ENCODE results near the gene CHAD.

CHAD gene, protein sequence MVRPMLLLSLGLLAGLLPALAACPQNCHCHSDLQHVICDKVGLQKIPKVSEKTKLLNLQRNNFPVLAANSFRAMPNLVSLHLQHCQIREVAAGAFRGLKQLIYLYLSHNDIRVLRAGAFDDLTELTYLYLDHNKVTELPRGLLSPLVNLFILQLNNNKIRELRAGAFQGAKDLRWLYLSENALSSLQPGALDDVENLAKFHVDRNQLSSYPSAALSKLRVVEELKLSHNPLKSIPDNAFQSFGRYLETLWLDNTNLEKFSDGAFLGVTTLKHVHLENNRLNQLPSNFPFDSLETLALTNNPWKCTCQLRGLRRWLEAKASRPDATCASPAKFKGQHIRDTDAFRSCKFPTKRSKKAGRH

DNA sequence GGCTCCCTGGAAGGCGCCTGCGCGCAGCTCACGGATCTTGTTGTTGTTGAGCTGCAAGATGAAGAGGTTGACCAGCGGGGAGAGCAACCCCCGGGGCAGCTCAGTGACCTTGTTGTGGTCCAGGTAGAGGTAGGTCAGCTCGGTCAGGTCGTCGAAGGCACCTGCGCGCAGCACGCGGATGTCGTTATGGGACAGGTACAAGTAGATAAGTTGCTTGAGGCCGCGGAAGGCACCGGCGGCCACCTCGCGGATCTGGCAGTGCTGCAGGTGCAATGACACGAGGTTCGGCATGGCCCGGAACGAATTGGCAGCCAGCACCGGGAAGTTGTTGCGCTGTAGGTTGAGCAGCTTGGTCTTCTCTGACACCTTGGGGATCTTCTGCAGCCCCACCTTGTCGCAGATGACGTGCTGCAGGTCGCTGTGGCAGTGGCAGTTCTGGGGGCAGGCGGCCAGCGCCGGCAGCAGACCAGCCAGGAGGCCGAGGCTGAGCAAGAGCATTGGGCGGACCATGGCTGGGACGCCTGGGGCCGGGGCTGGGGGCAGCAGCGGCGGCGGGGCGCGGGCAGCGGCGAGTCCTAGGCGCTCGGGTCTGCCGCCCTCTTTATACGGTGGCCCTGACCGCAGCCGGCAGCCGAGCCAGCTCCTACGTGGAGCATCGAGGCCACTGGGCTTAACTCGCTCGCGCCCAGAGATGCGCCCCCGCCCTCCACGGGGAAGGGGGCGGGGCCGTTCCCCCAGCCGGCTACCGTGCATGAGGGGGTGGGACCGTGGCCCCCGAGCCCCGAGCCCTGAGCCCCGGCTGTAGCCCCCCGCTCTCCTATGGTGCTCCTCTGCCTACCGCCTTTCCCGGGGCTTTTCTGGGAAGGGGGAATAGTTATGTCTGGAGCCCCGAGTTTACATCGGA is at the start of gene CHAD:
CHAD (minus strand) TSS at position 577 of the 904 bp plus-strand sequence; CDS start at position 510, 67 bp downstream.
- H3K9ac ChIP-seq (ENCODE audit: low read depth in 1 of 2, low read length in 2 of 2) = no peak within 1 kb of the TSS
- peak within 1 kb of the TSS; percentile 22 to 48 for H3K4me3 ChIP-seq (ENCODE audit: low read depth in 1 of 2, low read length in 2 of 2)
- peaks cover 30 to 32% of the 10 kb centered on the region in 2 donors for H3K4me1 ChIP-seq (ENCODE audit: control insufficient read depth in 1 of 2, insufficient read depth in 2 of 2, low read length in 2 of 2)
- no peaks in the 10 kb centered on the region for H3K9me3 ChIP-seq (ENCODE audit: control insufficient read depth in 1 of 2, low read length in 2 of 2)
- peaks cover 7 to 9% of the 10 kb centered on the region in 2 donors for H3K27me3 ChIP-seq (ENCODE audit: control insufficient read depth in 1 of 2, insufficient read depth in 2 of 2, low read length in 2 of 2)
- no peak within 1 kb of the TSS for H3K27ac ChIP-seq (ENCODE audit: low read depth, low read length)
- H3K36me3 ChIP-seq (ENCODE audit: control insufficient read depth in 1 of 2, insufficient read depth in 2 of 2, low read length in 2 of 2) = peaks cover 11 to 20% of the 10 kb centered on the region in 2 donors

DNA sequence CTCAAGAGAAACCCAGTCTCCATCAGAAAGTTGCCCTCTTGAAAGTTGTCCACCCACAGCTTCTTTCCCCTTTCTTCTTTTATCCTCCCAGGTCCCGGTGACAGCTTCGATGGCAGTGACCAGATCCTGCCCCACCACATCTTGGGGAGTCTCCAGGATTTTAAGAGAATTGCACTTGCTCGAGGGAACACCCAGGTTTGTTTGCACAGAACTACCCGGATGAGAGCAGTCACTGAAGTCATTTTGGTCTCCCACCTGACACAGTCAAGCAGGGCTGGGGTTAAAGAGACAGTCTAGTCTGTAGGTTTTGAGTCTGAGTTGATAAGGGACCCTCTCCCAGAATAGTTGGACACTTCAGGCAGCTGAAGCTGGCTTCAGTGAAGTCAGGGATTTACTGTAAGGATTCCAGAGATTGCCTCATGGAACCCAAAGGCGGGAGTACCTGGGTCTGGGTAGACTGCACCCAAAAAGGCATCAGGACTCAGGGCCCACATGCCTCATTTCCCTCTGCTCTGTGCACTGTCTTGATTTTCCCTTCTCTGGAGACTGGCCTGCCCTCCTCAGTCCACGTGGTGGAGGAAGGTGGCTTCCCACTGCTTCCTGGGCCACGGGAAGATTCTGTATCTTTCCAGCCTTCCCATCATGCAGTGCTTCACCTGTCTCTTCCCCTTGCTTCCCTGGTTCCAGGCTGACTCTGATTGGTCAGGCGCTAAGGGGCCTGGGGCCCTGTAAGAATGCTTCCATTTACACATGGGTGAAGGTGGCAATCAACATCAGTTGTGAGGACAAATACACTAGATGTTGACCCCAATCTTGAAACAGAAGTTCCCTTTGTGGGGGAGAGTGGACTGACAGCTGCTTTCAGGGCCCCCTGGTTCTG is 49.1 kb upstream of the CHAD start:
- Histone ChIP-seq H3K9ac (ENCODE audit: low read depth in 1 of 2, low read length in 2 of 2) (no peak overlapping the region), H3K27ac (ENCODE audit: low read depth, low read length) (no peak overlapping the region), H3K9me3 (ENCODE audit: control insufficient read depth in 1 of 2, low read length in 2 of 2) (no peaks in the 10 kb centered on the region), H3K36me3 (ENCODE audit: control insufficient read depth in 1 of 2, insufficient read depth in 2 of 2, low read length in 2 of 2) (no peaks in the 10 kb centered on the region), H3K4me1 (ENCODE audit: control insufficient read depth in 1 of 2, insufficient read depth in 2 of 2, low read length in 2 of 2) (peaks cover 0 to 6% of the 10 kb centered on the region in 2 donors), H3K4me3 (ENCODE audit: low read depth in 1 of 2, low read length in 2 of 2) (no peak overlapping the region), H3K27me3 (ENCODE audit: control insufficient read depth in 1 of 2, insufficient read depth in 2 of 2, low read length in 2 of 2) (no peaks in the 10 kb centered on the region)

DNA sequence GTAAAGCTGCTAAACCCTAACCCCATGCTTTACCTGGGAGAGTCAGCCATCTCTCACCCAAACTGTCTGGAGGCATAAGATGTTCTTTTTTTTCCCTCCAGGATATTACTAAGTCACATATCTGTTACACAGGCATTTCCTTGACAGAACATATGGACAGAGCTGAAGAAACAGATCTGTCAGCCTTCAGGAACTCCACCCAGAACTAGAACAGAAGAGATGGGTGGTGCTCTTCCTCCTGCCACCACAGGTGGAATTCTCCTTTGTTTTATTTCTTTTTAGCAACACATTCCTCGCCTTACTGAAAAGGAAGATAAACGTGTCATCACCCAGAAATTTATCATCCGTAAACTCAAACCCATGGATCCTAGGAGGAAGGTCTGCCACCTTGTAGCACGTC is 48.3 kb upstream of the CHAD start:
- Histone ChIP-seq H3K27me3 (ENCODE audit: control insufficient read depth in 1 of 2, insufficient read depth in 2 of 2, low read length in 2 of 2) (no peaks in the 10 kb centered on the region), H3K27ac (ENCODE audit: low read depth, low read length) (no peak overlapping the region), H3K4me1 (ENCODE audit: control insufficient read depth in 1 of 2, insufficient read depth in 2 of 2, low read length in 2 of 2) (peaks cover 5 to 6% of the 10 kb centered on the region in 2 donors), H3K4me3 (ENCODE audit: low read depth in 1 of 2, low read length in 2 of 2) (no peak overlapping the region), H3K9ac (ENCODE audit: low read depth in 1 of 2, low read length in 2 of 2) (no peak overlapping the region), H3K9me3 (ENCODE audit: control insufficient read depth in 1 of 2, low read length in 2 of 2) (no peaks in the 10 kb centered on the region), H3K36me3 (ENCODE audit: control insufficient read depth in 1 of 2, insufficient read depth in 2 of 2, low read length in 2 of 2) (no peaks in the 10 kb centered on the region)

DNA sequence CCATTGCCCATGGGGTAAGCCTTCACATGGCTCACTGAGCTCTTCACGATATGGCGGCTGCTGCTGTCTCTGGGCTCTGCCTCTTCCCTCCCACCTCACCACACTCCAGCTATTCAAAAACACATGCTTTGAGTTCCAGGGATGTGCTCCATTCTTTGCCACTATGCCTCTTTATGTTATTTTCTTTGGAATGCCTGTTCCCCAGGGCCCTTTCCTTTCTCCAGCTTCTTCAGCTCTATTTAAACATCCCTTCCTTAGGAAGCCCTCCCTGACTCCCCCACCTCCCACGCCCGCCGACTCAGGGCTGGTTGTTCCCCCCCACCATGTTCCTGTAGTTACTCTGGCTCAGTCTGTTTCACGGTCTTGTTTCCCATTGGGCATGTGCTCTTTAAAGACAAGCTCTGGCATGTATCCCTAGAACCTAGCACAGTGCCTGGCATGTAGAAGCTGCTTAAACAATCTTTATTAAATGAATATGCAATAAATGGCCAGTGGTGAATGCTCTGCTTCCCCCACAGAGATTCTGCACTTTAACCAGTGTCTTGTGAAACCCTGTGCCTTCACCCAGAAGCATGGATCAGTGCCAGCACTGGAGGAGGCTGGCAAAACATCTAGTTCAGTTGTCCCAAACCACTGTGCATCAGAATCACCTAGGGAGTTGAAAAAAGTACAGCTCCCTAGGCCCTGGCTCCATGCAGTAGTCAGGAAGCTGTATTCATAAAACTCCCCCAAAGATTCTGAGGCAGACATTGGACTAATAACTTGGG is 46.4 kb upstream of the CHAD start:
- peaks cover 5 to 17% of the 10 kb centered on the region in 2 donors for H3K4me1 ChIP-seq (ENCODE audit: control insufficient read depth in 1 of 2, insufficient read depth in 2 of 2, low read length in 2 of 2)
- H3K36me3 ChIP-seq (ENCODE audit: control insufficient read depth in 1 of 2, insufficient read depth in 2 of 2, low read length in 2 of 2) = no peaks in the 10 kb centered on the region
- H3K27me3 ChIP-seq (ENCODE audit: control insufficient read depth in 1 of 2, insufficient read depth in 2 of 2, low read length in 2 of 2) = no peaks in the 10 kb centered on the region
- no peaks in the 10 kb centered on the region for H3K9me3 ChIP-seq (ENCODE audit: control insufficient read depth in 1 of 2, low read length in 2 of 2)
- no peak overlapping the region for H3K9ac ChIP-seq (ENCODE audit: low read depth in 1 of 2, low read length in 2 of 2)
- H3K27ac ChIP-seq (ENCODE audit: low read depth, low read length) = no peak overlapping the region
- no peak overlapping the region for H3K4me3 ChIP-seq (ENCODE audit: low read depth in 1 of 2, low read length in 2 of 2)

DNA sequence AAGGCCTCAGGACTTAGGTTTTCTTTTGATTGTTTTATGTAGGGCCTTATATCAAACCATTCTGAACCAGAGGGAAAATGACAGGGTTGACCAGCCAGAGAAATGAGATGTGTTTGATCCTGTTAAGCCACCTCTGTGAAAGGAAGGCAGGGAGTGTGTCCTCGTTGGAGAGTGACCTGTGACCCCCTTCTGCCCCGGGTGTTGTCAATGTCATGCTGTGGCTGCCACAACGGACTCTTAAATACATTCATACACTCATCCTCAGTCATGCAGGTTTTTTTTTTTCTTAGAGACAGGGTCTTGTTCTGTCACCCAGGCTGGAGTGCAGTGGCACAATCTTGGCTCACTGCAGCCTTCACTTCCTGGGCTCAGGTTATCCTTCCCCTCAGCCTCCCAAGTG is 45.7 kb upstream of the CHAD start:
- Histone ChIP-seq H3K4me1 (ENCODE audit: control insufficient read depth in 1 of 2, insufficient read depth in 2 of 2, low read length in 2 of 2) (peaks cover 5 to 17% of the 10 kb centered on the region in 2 donors), H3K4me3 (ENCODE audit: low read depth in 1 of 2, low read length in 2 of 2) (no peak overlapping the region), H3K27me3 (ENCODE audit: control insufficient read depth in 1 of 2, insufficient read depth in 2 of 2, low read length in 2 of 2) (no peaks in the 10 kb centered on the region), H3K27ac (ENCODE audit: low read depth, low read length) (no peak overlapping the region), H3K36me3 (ENCODE audit: control insufficient read depth in 1 of 2, insufficient read depth in 2 of 2, low read length in 2 of 2) (no peaks in the 10 kb centered on the region), H3K9ac (ENCODE audit: low read depth in 1 of 2, low read length in 2 of 2) (no peak overlapping the region), H3K9me3 (ENCODE audit: control insufficient read depth in 1 of 2, low read length in 2 of 2) (no peaks in the 10 kb centered on the region)

DNA sequence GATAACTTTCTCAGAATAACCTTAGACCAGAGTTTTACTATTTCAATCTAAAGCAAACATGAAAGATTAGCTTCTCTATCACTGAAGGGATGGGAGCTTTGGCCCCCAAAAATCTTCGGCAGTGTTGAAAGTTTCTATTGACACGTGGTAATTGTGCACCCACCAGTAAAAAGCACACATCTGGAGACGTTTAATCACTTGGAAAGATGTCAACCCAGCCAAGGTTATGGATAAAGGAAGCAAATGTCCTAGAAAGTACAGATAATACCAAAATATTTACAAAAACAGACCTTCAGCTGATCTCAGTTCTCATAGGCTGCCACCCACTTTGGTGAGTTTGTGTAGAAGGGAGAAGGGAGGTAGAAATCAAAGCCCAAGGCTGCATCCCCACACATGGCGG is 44.8 kb upstream of the CHAD start:
- no peak overlapping the region for H3K9ac ChIP-seq (ENCODE audit: low read depth in 1 of 2, low read length in 2 of 2)
- H3K4me3 ChIP-seq (ENCODE audit: low read depth in 1 of 2, low read length in 2 of 2) = no peak overlapping the region
- no peaks in the 10 kb centered on the region for H3K9me3 ChIP-seq (ENCODE audit: control insufficient read depth in 1 of 2, low read length in 2 of 2)
- H3K36me3 ChIP-seq (ENCODE audit: control insufficient read depth in 1 of 2, insufficient read depth in 2 of 2, low read length in 2 of 2) = no peaks in the 10 kb centered on the region
- peaks cover 12 to 25% of the 10 kb centered on the region in 2 donors for H3K4me1 ChIP-seq (ENCODE audit: control insufficient read depth in 1 of 2, insufficient read depth in 2 of 2, low read length in 2 of 2)
- H3K27ac ChIP-seq (ENCODE audit: low read depth, low read length) = no peak overlapping the region
- H3K27me3 ChIP-seq (ENCODE audit: control insufficient read depth in 1 of 2, insufficient read depth in 2 of 2, low read length in 2 of 2) = no peaks in the 10 kb centered on the region

DNA sequence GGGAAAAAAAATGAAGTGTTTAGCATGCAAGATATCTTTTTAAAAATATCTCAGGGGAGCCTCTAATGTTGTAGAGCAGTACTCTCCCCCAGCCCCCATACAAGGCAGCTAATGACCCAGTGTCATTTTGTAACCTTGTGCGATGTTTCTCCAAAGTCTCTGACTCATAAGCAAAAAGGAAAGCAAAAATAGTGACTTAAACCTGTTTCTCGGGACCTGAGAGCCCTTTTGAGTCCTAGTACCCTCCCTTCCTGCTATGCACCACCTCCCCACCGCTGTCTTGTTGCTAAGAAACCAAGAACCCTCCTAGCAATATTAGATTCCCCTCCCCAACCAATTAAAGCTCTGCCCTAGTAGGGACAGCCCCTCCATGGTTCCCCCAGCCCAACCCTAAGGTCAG is 42.4 kb upstream of the CHAD start:
- Histone ChIP-seq H3K9me3 (ENCODE audit: control insufficient read depth in 1 of 2, low read length in 2 of 2) (no peaks in the 10 kb centered on the region), H3K27ac (ENCODE audit: low read depth, low read length) (no peak overlapping the region), H3K36me3 (ENCODE audit: control insufficient read depth in 1 of 2, insufficient read depth in 2 of 2, low read length in 2 of 2) (no peaks in the 10 kb centered on the region), H3K4me1 (ENCODE audit: control insufficient read depth in 1 of 2, insufficient read depth in 2 of 2, low read length in 2 of 2) (peaks cover 12 to 28% of the 10 kb centered on the region in 2 donors), H3K9ac (ENCODE audit: low read depth in 1 of 2, low read length in 2 of 2) (peak overlapping the region in 1 of 2 donors; percentile 18), H3K4me3 (ENCODE audit: low read depth in 1 of 2, low read length in 2 of 2) (no peak overlapping the region), H3K27me3 (ENCODE audit: control insufficient read depth in 1 of 2, insufficient read depth in 2 of 2, low read length in 2 of 2) (no peaks in the 10 kb centered on the region)

DNA sequence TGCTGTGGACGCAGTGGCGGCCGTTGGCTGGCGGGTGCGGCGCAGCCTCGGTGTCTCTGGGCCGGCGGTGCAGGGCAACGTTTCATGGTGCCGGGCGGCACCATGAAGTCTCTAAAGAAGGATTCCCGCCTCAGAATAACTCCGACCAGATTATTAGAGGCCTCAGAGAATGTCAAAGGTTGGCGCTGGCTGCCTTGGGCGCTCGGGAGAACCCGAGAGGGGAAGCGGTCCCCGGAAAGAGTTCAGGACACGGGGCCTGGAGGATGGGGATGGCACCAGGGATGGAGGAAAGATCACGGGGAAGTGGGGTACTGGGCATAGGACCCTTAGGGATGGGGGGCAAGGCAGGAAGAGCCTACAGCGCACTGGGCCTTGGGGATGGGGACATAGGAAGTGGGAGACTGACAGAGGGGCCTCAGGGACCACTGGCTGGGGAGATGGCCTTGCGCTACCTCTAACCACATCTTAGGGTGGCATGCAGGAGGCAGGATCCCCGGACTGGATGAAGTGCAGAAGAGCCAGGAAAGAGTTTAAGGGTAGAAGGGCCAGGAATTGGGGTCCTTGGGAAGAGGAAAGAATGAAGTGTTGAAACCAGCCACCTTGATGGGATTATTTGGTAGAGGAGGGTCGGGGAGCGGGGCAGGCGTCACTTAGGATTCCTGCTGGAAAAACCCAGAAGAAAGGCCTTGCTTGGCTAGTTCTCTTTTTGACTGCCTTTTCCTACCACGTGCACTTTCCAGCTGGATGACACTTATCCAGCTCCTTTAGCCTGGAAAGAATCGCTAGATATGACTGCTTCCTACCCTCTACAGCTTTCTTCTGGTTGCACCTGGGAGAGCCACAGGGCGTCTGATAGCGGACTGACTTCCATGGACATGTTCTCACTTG is 40.1 kb upstream of the CHAD start:
- Histone ChIP-seq H3K27me3 (ENCODE audit: control insufficient read depth in 1 of 2, insufficient read depth in 2 of 2, low read length in 2 of 2) (no peaks in the 10 kb centered on the region), H3K36me3 (ENCODE audit: control insufficient read depth in 1 of 2, insufficient read depth in 2 of 2, low read length in 2 of 2) (no peaks in the 10 kb centered on the region), H3K4me1 (ENCODE audit: control insufficient read depth in 1 of 2, insufficient read depth in 2 of 2, low read length in 2 of 2) (peaks cover 23 to 40% of the 10 kb centered on the region in 2 donors), H3K4me3 (ENCODE audit: low read depth in 1 of 2, low read length in 2 of 2) (peak overlapping the region; percentile 59 to 70), H3K9ac (ENCODE audit: low read depth in 1 of 2, low read length in 2 of 2) (peak overlapping the region; percentile 35 to 59), H3K9me3 (ENCODE audit: control insufficient read depth in 1 of 2, low read length in 2 of 2) (no peaks in the 10 kb centered on the region), H3K27ac (ENCODE audit: low read depth, low read length) (peak overlapping the region; percentile 50)

Data from duodenal mucosa (tissue), 2 donors.